ENCODE measurements around the gene RRAS.
A peak's percentile ranks its signal among the peaks of the same experiment; 100 is the strongest.

RRAS gene

GRCh38 chr19:49595819-49596404, 44.0 kb downstream of the RRAS start:
- no peak for DNase-seq (ENCODE audit: low read depth in 2 of 2)

GRCh38 chr19:49594993-49595818, 44.7 kb downstream of the RRAS start:
- no peak for DNase-seq (ENCODE audit: low read depth in 2 of 2)

- DNase-seq (ENCODE audit: low read depth in 2 of 2) = no peak
These were observed 45.6 kb downstream of the RRAS start for GRCh38 chr19:49594157-49594992.

DNA sequence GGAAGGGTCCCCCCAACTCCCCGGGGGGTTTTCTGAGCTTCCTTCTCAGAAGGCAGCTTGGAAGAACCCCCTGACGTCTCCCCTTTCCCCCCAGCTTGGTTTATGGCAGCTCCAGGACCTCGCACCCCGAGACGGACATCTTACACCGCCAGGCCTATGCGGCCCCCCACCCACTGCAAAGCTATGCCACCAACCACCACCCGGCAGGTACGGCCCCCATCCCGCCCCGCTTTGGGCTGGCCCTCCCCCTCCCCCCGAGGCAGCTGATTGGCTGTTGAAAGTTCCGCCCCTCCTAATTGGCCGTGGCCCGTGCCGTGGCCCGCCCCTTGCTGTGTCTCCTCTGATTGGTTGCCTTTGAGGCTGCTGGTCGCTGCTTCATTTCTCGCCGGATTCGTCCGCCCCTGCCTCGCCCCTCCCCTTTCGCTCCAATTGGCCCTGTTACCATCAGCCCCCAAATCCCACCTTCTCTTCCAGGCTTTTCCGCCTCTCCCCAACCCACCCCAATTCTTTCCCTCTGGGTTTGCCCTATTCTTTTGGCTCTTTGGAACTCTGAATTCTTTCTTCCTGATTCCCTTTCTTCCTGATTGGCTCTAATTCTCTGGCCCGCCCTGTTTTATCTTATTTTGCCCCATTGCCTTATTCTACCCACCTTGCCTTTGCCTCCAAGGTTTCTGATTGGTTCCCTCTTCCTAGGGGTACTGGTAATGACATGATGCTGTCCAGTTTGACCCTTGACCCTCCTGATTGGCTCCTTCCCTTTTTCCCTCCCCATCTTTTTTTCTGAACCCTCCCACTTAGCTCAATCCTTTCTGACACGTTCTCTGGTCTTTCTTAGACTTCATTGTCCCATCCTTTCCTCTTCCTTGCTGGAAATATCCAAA, 46.5 kb downstream of the RRAS start:
- peak; percentile 90 to 95 for DNase-seq (ENCODE audit: low read depth in 2 of 2)

DNA sequence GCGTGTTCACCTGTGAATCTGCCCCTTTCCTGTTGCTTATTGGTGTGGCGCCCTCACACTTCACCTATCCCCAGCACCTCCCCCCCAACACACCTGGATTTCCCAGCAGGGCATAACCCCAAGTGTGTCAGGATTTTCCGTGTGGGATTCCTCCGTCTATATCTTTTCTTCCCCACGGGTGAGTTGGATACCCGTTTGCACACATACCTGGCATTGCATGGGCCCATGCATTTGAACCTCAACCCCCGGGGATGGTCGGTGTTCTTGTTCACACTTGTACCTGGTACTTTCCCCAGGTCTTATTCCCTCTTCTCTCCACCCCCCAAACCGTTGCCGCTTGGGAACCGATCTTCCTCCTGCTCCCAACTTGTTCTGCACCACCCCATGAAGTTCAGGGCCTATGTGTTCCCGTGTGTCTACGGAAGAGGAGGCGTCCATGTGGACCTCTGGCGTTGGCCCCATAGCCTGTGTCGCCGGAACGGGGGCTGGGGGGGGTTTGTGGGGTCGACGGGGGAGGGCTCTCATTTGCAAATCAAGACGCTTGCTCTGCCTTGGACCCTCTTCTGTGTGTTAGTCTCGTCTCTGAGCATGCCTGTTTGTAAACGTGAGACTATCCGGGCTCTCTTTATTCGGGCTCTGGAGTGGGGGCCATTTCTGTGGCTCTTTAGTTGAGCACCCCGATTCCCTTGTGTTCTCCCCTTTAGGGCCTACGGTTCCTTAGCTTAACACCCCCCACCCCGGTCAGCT, 47.3 kb downstream of the RRAS start:
- no peak for DNase-seq (ENCODE audit: low read depth in 2 of 2)

DNA sequence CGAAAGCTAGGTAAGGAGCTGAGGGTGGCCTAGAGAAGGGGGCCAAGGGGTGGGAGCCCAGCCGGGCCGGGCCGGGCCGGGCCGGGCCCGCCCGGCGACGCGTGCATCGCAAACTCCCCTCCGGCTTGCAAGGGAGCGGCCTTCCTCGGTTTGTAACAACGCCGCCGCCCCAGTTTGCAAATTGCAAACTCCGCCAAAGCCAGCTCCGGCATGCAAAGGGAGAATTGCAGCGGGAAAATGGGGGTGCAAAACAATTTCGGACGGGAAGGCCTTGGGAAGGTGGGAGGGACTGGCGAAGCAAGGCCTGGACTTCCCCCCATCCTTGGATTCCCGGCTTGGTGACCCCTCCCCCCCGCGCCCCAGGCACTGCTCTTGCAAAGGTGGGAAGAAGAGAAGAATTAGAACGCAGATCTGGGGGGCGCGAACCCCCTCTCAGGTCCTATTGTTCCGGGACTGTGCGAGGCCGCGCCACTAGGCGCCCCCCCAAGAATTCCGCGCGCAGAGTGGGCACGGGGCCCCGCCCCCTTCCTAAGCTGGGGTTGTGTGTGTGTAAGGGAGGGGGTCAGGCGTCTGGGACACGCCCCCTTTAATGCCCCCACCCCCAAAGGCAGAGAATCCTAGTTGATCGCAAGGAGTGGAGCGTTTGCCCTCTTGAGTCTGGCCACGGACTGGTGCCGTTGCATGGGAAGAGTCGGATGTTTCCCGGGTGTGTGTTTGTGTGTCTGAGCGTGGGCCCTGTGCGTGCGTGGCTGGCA, 48.0 kb downstream of the RRAS start:
- peak in 1 of 2 donors; percentile 25 for DNase-seq (ENCODE audit: low read depth in 2 of 2)

GRCh38 chr19:49590971-49591730, 48.8 kb downstream of the RRAS start, which contains the start of gene PRR12:
Gene PRR12, plus strand, starts transcription at chr19:49591182. Its CDS starts 473 bp downstream, at chr19:49591655.
- DNase-seq (ENCODE audit: low read depth in 2 of 2) = peak; percentile 58 to 61

DNA sequence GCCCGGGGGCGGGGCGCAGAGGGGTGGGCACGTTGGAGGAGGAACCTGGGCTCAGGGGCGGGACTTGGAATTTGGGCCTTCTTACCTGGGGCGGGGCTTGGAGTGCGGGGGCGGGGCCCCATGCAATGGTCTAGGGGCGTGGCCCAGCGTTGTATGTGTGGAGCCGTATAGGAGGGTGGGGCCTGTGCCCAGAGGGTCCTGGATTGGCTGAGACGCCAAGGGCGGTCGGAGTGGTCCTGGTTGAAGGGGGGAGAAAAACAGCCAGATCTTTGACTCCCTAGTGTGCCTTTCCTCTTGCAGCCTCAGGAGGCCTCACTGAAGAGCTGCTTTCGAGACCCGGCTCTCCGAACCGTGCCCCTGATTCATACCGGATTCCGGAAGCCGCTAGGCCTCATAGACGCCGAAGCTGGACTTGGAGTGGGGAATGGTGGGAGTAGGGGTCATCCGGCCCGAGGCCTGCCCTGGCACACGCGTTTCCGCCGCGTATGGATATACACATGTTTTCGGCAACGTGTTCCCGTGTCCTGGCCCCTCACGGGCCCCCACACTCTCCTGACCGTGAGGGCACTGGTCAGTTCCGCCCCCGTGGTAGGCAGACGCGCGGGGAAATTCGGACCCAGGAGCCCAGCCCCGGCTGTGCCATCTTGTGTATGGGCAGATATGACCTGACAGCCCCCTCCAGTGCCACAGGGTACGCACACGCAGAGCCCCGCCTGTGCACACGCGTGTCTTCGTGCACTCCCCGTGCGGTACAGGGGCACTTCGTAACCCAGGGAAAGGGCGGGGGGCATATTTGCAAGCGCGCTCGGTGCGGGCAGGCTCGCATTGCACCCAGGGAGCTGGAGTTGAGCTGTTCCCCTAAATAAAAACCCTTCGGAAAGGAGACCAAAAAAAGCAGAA, 49.6 kb downstream of the RRAS start:
- DNase-seq (ENCODE audit: low read depth in 2 of 2) = peak; percentile 86 to 92

- DNase-seq (ENCODE audit: low read depth in 2 of 2) = no peak
These were observed 50.4 kb downstream of the RRAS start for GRCh38 chr19:49589502-49589905.

- DNase-seq (ENCODE audit: low read depth in 2 of 2) = no peak
These were observed 51.4 kb downstream of the RRAS start for GRCh38 chr19:49588365-49589122.

GRCh38 chr19:49587227-49587626, 52.7 kb downstream of the RRAS start:
- DNase-seq (ENCODE audit: low read depth in 2 of 2) = no peak
